Right hindlimb (tissue), 1 donor: Measurements from ENCODE around the gene SPAG8.
A peak's percentile ranks its signal among the peaks of the same experiment; 100 is the strongest.

Experiments
- DNase-seq: peaks from one replicate; pipeline ENCODE4 v3.0.0-alpha.2; 2018

Gene SPAG8

DNA sequence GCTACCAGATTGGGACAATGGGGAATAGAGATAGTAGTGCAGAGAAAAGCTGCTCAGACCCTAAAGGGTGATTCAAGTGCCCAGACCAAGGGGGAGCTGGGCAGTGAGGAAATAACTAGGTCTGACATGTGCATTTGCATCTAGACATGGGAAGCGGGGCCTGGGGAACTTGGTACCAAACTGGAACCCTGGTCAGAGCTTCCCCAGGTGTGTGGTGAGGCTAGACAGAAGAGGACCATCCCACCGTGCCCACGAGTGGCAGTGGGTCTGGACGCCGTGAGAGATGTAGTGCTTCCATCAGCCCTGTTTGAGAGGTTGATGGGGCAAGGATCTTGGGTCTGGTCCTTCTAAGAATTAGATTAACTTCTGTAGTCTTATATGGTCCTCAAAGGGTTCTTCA lies 24.5 kb upstream of the SPAG8 start:
- no peak for DNase-seq

DNA sequence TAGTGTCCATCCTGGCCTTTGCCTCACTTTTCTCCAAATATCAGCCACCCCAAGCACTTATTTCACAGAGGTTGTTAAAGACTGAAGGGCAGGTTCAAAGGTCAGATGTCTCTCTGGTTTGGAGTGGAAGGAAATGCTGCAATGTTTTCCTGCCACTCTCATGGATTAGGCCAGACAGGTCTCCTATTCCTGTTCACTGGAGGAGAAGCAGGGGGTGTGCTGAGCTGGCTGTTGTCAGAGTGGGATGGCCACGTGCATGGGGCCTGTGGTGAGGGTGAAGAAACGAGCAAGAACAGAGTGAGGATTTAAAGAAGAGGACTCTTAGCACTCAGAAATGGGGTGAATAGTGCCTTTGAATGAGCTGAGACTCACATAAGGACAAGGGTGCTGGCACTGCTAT lies 23.7 kb upstream of the SPAG8 start:
- no peak for DNase-seq

DNA sequence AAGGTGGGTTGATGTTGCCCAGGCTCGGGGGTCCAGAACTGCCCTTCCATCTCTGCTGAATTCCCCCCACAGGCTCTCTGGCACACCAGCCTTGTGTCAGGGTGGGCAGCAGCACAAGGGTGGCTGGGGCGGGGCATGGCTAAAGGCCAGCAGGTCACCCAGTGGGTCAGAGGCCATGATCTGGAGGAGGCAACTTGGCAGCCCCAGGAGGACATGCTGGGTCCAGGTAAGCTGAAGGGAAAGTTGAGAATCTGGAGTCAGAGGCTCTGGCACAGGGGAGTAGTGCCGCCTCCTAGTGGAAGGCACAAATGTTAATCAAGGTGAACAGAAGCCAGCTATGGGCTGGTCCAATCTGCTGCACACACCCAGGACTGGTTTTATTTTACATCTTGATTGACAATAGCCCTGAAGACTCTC lies 23.2 kb upstream of the SPAG8 start:
- no peak for DNase-seq

DNA sequence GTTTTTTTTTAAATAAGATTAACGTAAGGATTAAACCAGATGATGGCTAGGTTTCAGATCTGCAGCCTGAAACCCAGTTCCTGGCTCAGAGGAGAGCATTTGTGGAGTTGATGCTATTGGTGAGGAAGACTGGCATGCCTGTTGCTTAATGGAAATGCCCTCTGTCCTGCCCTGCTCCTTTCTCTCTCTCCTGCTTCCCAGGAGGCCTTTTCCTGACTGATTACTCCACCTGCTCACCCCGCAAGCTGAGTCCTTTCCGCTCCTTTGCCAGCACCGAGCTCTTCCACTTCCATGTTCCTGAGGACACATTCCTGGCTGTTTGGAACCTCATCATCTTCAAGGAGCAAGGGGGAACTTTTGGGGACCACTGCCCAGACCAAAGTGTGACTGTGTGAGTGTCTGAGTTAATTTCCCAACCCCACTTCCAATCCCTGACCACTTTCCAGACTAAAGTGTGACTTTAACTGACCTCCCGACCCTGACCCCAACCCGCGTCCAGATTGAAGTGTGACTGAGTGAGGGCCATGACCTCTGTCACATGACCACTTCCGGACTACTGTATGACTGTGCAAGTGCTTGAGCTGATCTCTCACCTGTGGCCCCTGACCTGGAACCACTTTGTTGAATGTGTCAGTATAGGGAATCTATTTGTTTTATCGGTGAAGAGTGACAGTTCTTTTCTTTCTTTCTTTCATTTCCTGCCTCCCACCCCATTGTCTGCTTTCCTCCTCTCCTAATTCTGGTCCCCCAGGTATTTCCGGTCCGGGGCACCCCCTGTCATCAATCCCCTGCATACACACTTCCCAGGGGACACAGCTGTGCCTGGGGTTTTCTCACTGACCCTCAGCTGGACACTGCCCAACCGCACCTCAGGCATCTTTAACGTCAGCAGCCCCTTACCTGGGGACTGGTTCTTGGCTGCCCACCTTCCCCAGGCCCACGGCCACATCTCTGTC lies 22.5 kb upstream of the SPAG8 start:
- no peak for DNase-seq

DNA sequence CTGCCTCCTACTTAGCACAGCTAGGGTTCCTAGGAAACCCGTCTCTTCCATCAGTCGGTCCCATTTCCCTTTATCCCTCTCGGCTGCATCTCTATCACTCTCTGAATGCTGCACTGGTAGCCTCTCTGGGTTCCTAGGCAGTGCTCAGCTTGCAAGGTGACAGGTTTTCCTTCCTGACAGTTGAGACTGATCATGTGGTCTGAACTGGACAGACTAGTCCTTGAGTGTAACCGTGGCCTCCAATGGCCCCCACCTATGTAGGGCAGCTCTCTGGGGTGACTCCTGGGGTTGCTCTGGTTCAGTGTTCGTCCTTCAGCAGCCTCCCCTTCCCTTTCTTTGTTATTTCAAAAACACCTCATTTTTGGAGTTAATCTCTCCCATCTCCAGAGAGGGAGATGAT lies 20.8 kb upstream of the SPAG8 start:
- no peak for DNase-seq

DNA sequence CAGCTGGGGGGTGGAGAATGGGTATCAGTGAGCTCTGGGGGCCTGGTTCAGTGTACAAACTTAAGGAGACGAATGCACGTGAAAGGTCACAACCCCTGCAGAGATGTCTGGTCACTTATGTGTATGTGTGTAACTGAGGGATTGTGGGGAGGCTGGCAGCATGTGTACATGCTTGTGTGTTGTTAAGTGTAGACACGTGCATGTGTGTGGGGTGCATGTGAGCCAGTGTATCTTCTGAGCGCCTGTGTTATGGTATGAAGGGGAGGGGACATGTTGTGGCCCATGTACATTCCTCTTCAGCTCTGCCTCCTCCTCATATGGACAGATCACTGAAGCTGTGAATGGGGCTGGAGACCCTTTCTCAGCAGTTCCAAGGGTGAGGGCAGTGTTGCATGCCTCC lies 19.0 kb upstream of the SPAG8 start:
- DNase-seq: no peak

DNA sequence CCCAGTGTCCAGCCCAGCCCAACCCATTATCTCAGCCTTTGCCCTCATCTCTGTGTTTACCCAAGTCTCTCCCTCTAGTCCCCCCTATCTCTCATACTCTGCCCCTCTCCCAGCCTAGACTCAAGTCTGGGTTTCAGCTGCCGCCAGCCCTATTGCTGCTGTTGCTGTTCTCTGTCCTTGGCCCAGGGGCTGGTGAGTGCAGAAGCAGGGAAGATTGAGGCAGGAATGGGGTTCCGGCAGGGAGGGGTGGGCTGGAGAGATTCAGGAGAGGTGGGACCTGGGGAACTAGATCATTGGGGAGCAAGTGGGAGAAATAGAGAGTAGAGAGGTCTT lies 17.7 kb upstream of the SPAG8 start:
- DNase-seq: no peak

DNA sequence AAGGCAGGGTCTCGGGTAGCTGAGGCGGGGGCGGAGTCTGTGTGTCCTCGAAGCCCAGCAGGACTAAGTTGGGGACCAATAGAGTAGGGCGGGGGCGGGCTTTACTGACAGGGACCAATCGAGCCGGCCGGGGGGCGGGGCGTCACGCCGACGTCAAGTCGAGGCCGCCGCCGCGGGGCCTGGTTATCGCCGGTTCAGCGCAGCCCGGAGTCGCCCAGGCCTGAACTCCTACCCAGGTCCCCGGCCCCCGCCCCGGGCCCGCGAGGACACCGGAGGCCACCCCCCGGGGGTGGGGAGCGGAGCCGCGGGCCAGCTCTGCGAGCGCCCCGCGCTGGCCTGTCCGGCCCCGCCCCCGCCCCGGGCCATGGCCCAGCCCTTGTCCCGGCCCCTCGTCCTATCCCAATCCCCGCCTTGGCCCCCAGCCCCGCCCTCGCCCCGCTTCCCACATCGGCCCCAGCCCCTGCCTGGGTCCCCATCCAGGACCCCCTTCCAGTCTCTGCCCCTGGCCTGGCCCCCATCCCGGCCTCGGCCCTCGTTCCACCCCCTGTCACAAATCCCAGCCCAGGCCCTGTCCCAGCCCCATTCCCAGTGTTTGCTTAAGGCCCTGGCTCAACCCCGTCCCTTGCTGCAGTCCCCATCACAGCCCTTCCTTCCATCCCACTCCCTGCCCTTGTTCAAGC lies 17.2 kb upstream of the SPAG8 start, which contains the start of gene TMEM8B:
TSS of gene TMEM8B (plus strand) at position 145 of the 680 bp plus-strand sequence. CDS start at position 365, 220 bp downstream.
- DNase-seq: peak; percentile 97

DNA sequence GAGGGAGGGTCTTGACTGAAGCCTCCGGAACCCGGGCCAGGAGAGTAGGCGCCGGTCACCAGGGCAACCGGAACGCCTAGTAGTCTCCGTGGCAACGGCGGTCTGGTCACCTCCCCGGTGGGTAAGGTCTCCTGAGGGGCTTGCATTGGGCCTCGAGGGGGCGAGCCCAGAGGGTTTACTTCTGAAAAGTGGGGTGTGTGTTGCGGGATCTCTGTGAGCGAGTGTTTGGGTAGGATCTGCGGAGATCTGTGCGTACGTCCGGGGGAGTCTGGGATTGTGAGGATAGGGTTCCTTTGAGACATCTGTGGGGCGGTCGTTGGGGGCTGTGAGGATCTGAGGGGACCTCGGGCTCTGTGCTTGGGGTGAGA lies 16.6 kb upstream of the SPAG8 start, which contains the start of gene FAM221B:
TSS of gene FAM221B (minus strand) at position 17 of the 368 bp plus-strand sequence. CDS start 2,571 bp downstream, outside the sequence.
- DNase-seq: no peak

DNA sequence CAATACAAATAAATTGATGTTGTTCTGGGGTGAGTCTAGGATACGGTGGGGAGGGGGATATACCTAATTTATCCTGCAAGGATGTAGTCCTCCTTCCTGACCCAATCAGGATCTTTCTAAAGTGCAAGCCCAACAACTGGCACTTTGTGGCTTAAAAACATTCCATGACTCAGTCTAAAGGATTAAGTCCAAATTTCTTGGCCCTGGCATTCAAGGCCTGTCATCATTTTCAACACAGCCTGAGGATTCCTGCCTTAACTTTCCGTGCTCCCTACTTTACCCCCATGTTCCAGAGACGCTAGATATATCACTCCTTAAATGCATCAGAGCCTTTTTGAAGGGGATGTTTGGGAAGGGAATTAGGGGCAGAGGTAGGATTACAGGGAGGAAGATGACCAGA lies 15.4 kb upstream of the SPAG8 start:
- no peak for DNase-seq

DNA sequence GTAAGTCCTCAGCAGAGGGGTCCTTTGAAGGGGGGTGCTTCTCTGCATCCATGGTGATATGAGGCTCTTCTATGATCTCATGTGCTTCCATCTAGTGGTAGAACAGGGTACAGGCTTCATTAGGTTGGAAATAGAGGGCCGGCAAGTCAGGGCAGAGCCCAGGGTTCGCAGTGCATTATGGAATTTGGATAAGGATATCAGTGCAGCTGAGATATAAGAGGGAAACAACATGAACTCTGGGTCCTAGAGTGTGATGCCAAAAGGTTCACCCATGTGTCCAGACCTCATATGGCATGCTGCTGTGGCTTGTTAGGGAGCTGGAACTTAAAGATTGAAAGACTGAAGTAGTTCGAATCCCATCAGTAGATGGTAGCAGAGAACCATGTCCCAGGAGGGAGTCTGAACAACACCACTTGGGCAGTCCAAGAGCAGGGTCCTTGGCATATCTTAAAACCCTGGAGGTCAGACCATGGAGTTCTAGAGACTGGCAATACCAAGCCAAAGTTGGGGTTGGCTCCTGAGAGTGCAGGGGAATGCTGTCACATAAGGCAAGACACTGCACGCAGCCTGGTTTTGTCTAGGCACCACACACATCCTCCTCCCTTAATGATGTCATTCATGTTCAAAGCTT lies 14.1 kb upstream of the SPAG8 start:
- DNase-seq: no peak

DNA sequence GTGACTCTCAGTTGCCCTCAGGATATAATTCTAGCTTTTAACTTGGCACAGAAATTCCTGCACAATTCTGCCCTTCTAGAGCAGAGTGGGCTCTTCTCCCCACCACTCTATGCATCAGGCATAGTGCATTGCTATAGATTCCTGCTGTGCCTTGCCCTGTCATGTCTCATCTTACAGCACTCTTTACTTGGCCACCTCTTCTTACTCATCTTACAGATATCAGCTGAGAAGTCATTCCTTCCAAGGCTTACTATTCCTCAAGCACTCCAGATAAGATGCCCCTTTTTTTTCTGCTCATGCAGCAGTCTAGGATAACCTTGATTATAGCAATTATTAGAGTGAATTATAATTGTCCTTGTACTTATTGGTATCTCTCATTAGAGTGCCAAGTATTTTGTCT lies 10.9 kb upstream of the SPAG8 start:
- no peak for DNase-seq

DNA sequence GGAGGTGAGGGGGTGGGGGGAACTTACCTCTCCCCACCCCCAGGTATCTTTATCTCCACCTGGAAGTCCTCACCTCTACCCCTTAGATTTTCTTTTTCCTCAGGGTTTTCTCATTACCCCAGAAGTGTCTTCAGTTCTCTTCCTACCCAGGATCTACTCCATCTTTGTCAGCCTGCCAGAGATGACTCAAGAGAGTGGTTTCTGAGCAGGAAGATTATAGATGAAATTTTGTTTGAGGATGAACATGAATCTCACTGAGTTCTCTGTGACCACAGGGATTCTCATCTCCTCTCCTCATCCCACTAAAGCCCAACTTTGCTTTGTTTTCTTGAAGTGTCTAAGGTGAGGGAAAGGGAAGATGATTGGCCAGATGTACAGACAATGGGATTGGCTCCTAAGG lies 8.0 kb upstream of the SPAG8 start:
- no peak for DNase-seq

DNA sequence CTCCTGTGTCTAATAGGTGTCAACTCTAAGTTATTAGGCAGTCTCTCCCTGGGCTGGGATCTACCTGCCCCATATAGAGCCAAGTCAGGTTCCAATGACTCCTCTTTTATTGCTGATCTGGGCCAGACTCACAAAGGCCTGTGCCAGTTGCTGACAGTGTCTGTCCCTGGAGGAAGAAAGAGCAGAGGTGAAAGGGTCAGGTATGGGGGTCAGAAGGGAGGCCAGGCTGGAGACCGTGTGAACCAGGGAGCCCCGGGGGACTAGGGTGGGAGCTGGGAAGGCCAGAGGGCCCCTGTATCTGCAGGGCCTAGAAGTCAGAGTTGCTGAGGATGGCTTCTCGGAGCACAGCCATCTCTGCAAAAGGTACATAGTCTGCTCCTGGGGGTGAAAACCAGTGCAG lies 6.3 kb upstream of the SPAG8 start:
- DNase-seq: no peak

DNA sequence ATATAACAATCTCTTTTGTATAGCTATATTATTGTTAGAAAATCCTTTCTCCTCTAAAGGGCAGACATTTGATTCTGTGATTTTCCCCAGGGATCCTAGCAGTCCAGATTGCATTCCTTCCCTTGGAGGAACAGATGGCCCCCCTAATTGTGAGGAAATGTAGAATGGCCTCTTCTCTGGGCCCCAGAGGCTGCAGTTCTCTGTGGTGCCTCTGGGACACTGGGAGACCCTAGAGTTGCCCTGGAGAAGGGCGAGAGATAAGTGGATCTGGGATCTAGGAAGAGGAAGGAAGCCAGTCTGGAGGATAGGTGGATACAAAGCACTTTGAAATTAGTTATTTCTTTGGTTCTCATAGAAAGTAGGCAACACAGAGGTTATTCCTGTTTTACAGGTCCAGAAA lies 4.6 kb upstream of the SPAG8 start:
- DNase-seq: no peak

DNA sequence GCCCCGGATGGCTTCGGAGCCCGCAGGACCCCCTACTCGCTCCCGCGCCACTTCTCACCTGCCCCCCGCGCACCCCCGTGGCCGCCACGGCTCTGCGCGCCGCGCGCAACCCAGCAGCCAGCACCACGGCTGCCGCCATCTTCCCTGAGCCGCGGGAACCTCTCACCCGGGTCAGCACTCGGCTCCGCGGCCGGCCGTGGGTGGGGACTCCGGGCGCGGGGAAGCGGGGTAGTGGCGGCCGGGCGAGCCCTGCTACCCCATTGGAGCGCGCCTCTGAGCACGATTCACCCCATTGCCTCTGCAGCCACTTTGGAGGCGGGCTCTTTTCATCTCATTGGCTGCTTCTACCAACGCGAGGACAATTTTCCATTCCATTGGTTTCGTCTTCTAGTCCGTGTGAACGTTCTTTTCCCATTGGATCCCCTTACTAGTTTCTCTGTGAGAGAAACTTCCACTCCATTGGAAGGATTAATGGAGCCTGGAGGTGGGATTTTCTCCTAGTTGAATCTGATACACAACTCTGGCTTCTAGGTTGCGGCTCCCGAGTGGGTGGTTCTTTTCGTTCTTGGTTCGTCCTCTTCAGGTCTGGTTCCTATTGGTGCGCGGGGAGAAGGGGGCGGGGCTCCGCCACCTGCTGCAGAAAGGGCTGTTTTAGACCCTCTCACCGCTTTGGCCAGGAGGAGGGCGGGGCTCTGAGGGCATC lies 2.9 kb upstream of the SPAG8 start, which contains the start of gene HINT2:
TSS of gene HINT2 (minus strand) at position 202 of the 703 bp plus-strand sequence. CDS start at position 139, 63 bp downstream.
- DNase-seq: peak; percentile 97

DNA sequence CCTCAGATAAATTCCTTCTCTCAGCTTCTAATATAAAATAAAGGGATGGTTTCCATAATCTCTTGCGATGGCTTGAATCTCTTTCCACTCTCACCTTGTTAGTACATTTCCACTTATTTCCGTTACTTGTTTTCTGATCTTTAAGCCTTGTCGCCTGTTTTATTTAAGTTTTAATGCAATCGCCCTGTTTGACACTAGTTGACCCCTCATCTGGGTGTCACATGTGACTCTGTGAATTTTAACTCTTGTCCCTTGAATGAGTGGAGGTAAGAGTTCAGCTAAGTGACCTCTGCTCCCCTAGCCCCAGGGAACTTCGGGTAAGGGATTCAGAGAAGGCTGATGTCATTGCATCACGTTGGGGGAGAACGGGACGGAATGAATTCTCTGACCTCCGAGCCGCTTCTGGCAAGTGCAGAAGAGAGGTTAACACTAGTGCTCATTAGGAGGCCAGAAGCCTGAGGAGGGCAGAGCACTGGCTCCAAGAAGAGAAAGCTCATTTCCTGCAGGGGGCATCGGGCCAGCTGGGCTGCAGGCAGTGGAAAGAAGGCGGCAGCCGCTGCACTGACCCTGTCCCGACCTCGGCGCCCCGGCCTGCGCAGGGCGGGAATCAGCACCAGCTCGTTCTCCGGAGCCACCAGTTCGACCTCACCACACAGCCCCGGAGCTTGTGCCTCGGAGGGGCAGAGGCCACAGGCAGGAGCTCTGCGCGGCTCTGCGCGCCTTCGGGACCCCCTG lies 2.2 kb upstream of the SPAG8 start:
- peak; percentile 81 for DNase-seq

DNA sequence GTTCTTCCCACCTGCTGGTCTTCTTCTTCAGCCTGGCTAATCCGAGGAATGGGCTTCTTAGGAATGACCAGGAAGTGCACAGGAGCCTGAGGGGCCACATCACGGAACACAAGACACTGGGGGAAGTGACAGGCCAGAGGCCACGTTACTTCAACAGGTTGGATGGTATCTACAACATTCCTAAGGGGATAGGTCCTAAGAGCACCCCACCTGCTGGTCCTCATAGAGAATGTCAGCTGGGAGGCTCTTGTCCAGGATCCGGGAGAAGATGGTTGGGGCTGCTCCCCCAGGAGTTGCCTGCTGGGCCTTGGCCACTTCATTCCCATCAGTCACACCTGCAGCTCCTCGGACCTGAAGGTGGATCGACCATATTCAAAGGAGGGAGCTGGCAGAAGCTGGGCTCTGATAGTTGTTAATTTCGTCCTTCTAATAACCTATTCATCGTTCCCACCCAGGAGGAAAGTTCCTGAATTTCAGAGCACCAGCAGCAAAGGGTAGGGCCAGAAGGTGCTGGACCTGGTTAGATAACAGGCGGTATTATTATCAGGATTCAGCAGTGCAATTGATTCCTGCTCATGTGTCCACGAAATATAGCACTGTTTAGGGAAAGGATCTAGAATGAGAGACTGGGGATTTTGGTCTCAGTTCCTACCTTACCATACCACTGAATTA lies 1.5 kb upstream of the SPAG8 start:
- no peak for DNase-seq

DNA sequence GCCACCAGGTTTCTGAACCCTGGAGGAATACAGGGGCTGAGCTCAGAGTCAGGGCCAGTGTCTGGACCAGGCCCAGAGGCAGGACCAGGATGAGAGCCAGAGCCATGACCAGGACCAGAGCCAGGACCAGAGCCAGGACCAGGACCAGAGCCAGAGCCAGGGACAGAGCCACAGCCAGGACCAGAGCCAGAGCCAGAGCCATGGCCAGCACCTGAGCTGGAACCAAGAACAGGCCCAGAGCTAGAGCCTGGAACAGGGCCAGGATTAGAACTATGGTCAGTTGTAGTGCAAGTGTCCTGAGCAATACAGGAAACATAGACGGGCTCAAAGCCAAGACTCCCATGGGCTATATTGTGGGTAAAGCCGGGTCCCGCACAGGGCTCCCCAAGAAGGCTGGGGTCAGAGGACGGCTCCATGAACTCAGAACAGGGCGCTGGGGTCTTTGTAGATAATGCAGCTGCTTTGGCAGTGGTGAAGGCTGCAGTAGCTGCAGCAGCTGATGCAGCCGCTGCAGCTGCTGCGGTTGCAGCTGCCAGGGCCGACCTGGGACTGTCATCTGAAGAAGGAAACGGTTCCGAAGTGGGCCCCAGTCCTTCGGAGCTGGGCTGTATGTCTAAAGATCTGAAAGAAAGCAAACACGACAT lies 559 bp downstream of the SPAG8 start:
- DNase-seq: no peak

DNA sequence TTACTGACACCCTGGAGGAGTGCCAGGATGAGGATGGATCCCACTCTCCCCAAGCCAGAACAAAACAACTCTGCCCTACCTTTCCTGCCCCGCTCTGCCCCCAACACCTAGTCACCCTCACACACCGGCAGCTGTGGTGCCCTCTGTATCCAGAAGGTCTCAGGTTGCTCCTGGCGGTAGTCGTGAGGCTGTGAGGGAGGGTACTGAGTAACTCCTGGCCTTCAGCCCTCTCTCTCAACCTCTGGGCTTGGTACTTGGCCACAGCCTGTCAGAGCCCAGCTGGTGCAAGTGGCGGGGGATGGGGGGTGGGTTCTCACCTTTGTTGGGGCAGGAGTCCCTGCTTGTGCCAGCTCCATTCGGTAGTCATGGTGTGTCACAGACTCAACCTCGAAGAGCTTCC lies 1.9 kb downstream of the SPAG8 start:
- DNase-seq: no peak

DNA sequence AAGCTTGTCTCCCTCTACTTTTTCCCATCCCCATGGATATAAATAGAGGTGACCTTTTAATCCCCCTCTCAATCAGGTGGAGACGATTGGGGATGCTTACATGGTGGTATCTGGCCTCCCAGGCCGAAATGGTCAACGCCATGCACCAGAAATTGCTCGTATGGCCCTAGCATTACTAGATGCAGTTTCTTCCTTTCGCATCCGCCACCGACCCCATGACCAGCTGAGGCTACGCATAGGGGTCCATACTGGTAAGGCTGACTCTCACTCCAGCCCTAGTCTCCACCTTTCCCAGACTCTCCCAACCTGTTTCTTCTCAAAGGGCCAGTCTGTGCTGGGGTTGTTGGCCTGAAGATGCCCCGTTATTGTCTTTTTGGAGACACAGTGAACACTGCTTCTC lies 3.6 kb downstream of the SPAG8 start:
- DNase-seq: no peak
